OCI-LY7 (cell line): ENCODE measurements around the gene TRPM3. TPM values are rescaled to one million over a fixed set of nuclear protein-coding genes. Genes with fewer than 3 reads are reported as not detected.

Experiments
- BruUV-seq: library from RNA; stranded (reverse); fragments of 400-500 nt; replicated peaks from 2 replicates; lab custom pipeline; 2021; lab: Mats Ljungman, UMichigan
- CTCF ChIA-PET: fragments of 300-600 bp; sonication (Branson Sonifier 250); formaldehyde crosslinking; loops from one replicate; lab custom pipeline; 2022; ENCODE audit warnings: antibody characterized with exemption; ENCODE audit not compliant: unreplicated experiment; lab: Charles Lee
- POLR2A ChIA-PET: fragments of 300-600 bp; sonication (Branson Sonifier 250); formaldehyde crosslinking; loops from one replicate; lab custom pipeline; 2022; ENCODE audit warnings: antibody characterized with exemption; lab: Charles Lee
- DNase-seq: peaks from one replicate; pipeline ENCODE4 v3.0.0-alpha.2; 2015; ENCODE audit warnings: low spot score
- H2AFZ ChIP-seq: fragments of 200-600 bp; sonication (generic), shearing (Covaris generic); 2 replicates; pipeline ENCODE4 v1.6.1; 2014; ENCODE audit warnings: mild to moderate bottlenecking, antibody characterized with exemption, low read length, moderate library complexity
- H3K27ac ChIP-seq: fragments of 200-600 bp; sonication (generic); 2 replicates; pipeline ENCODE4 v1.5.1; 2014; ENCODE audit warnings: mixed run types, low read depth, mild to moderate bottlenecking, moderate library complexity, low read length, inconsistent platforms; ENCODE audit not compliant: poor library complexity, severe bottlenecking
- H3K36me3 ChIP-seq: fragments of 200-600 bp; sonication (generic); 2 replicates; pipeline ENCODE4 v1.6.1; 2014; ENCODE audit warnings: mild to moderate bottlenecking, antibody characterized with exemption, low read length, moderate library complexity, mixed read lengths; ENCODE audit not compliant: insufficient read depth
- H3K4me1 ChIP-seq: fragments of 200-600 bp; sonication (generic); 2 replicates; pipeline ENCODE4 v1.5.1; 2014; ENCODE audit warnings: mild to moderate bottlenecking, low read length; ENCODE audit not compliant: insufficient read depth, poor library complexity, severe bottlenecking
- H3K4me2 ChIP-seq: fragments of 200-600 bp; sonication (generic); 2 replicates; pipeline ENCODE4 v1.6.1; 2014; ENCODE audit warnings: mild to moderate bottlenecking, low read length
- H3K4me3 ChIP-seq: fragments of 200-600 bp; sonication (generic); 2 replicates; pipeline ENCODE4 v1.5.1; 2014; ENCODE audit warnings: mild to moderate bottlenecking, low read depth, low read length; ENCODE audit not compliant: poor library complexity, severe bottlenecking
- H3K79me2 ChIP-seq: fragments of 200-600 bp; sonication (generic); 2 replicates; pipeline ENCODE4 v1.6.1; 2016; ENCODE audit warnings: low read depth, mild to moderate bottlenecking, low read length, moderate library complexity, mixed read lengths; ENCODE audit not compliant: insufficient read depth
- H3K9me2 ChIP-seq: fragments of 200-600 bp; sonication (generic); 2 replicates; pipeline ENCODE4 v1.6.1; 2016; ENCODE audit warnings: mild to moderate bottlenecking, low read length, mixed read lengths; ENCODE audit not compliant: insufficient read depth
- H3K9me3 ChIP-seq: fragments of 200-600 bp; sonication (generic); 2 replicates; pipeline ENCODE4 v1.6.1; 2014; ENCODE audit warnings: mild to moderate bottlenecking, mixed run types, low read length, mixed read lengths
- H4K20me1 ChIP-seq: fragments of 200-600 bp; sonication (generic); 2 replicates; pipeline ENCODE4 v1.6.1; 2014; ENCODE audit warnings: mild to moderate bottlenecking, antibody characterized with exemption, low read length, moderate library complexity, mixed read lengths; ENCODE audit not compliant: insufficient read depth
- EZH2phosphoT487 ChIP-seq: fragments of 200-600 bp; sonication (generic); IDR thresholded peaks from 2 replicates; pipeline ENCODE4 v1.6.1; 2018; ENCODE audit warnings: low read depth, borderline replicate concordance, mild to moderate bottlenecking, mixed run types, antibody characterized with exemption, low read length, moderate library complexity, mixed read lengths
- intact Hi-C: fragments of 100-400 bp; cut with micrococcal nuclease; formaldehyde crosslinking; loops from one replicate; pipeline ENCODE4 v1.10.0; 2022; ENCODE audit not compliant: unreplicated experiment
- total RNA-seq, 2 experiments: library from RNA; depleted of rRNA in 1 of 2; stranded (reverse); fragments of >200 nt in 1 of 2; shearing (Covaris generic) in 1 of 2; gene quantifications; 2 replicates each; pipeline ENCODE4 v1.2.3, GENCODE V29; 2014 to 2022
- TF ChIP-seq, protein P1 (sequence below): fragments of 200-600 bp; sonication (generic); conservative IDR thresholded peaks from 2 replicates; pipeline ENCODE4 v1.5.1; 2014; ENCODE audit warnings: mild to moderate bottlenecking, antibody characterized with exemption, low read length, moderate library complexity, mixed read lengths

The TRPM3 gene
- total RNA-seq, 2 experiments from 2014 or later: not detected

DNA sequence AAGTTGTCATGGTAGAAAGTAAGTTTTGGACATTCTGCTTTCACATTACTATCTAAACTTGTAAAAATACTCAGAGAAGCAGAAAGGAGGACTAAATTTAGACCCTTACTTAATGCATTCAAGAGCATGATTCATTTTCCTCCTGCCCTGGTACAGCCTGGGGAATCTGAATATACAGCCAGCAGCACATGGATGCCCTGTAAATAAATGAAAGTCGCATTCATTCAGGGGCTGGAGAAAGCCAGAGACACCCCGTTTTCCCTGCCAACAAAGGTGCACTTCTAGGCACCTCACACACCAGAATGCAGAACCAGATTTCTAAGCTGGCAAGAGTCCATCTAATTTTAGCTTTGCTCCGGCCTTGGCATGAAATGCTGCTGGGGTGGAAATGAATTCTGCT lies 534.2 kb downstream of the TRPM3 start:
- Histone ChIP-seq H3K36me3 (no peaks in the 10 kb centered on the region), H3K9me2 (no peaks in the 10 kb centered on the region), H3K4me3 (no peak overlapping the region), H3K4me2 (no peak overlapping the region), H3K27ac (no peak overlapping the region), H2AFZ (no peak overlapping the region), H3K4me1 (no peaks in the 10 kb centered on the region), H3K9me3 (no peaks in the 10 kb centered on the region), H4K20me1 (no peaks in the 10 kb centered on the region), H3K79me2 (no peaks in the 10 kb centered on the region)
- CTCF ChIA-PET: no interaction called here
- no peak for DNase-seq
- no TSS peak for BruUV-seq
- TF ChIP-seq, protein P1, sequence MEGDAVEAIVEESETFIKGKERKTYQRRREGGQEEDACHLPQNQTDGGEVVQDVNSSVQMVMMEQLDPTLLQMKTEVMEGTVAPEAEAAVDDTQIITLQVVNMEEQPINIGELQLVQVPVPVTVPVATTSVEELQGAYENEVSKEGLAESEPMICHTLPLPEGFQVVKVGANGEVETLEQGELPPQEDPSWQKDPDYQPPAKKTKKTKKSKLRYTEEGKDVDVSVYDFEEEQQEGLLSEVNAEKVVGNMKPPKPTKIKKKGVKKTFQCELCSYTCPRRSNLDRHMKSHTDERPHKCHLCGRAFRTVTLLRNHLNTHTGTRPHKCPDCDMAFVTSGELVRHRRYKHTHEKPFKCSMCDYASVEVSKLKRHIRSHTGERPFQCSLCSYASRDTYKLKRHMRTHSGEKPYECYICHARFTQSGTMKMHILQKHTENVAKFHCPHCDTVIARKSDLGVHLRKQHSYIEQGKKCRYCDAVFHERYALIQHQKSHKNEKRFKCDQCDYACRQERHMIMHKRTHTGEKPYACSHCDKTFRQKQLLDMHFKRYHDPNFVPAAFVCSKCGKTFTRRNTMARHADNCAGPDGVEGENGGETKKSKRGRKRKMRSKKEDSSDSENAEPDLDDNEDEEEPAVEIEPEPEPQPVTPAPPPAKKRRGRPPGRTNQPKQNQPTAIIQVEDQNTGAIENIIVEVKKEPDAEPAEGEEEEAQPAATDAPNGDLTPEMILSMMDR: no peak
- TF ChIP-seq EZH2phosphoT487: no peak
- POLR2A ChIA-PET: no interaction called here
- intact Hi-C loops: no loop called here

DNA sequence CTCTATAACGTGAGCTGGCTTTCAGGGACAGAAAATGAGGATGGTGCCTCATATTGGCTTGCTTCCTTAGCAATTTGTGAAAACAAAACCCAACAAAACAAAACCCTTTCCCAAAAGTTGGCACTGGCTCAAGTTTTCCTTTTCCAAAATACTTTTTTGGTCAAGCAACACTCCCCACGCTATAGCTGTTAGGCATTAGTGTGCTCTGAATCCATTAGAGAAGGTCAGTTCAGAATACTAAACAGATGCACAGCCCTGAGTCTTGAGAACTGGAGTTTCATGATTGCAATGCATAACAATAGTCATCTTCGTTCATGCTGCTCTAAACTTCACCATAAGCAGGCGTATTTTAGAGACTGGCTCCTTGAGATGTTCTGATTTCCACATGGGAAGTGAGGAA lies 534.9 kb downstream of the TRPM3 start:
- TF ChIP-seq, protein P1: no peak
- TF ChIP-seq EZH2phosphoT487: no peak
- no peaks in the 10 kb centered on the region for H3K36me3 ChIP-seq
- no peaks in the 10 kb centered on the region for H3K79me2 ChIP-seq
- H3K4me1 ChIP-seq: no peaks in the 10 kb centered on the region
- intact Hi-C loops: no loop called here
- no peak overlapping the region for H3K4me2 ChIP-seq
- H3K9me2 ChIP-seq: no peaks in the 10 kb centered on the region
- no peaks in the 10 kb centered on the region for H3K9me3 ChIP-seq
- no peak overlapping the region for H2AFZ ChIP-seq
- H3K4me3 ChIP-seq: no peak overlapping the region
- no peak overlapping the region for H3K27ac ChIP-seq
- BruUV-seq: no TSS peak
- ChIA-PET CTCF (no interaction called here), POLR2A (no interaction called here)
- no peak for DNase-seq
- no peaks in the 10 kb centered on the region for H4K20me1 ChIP-seq

DNA sequence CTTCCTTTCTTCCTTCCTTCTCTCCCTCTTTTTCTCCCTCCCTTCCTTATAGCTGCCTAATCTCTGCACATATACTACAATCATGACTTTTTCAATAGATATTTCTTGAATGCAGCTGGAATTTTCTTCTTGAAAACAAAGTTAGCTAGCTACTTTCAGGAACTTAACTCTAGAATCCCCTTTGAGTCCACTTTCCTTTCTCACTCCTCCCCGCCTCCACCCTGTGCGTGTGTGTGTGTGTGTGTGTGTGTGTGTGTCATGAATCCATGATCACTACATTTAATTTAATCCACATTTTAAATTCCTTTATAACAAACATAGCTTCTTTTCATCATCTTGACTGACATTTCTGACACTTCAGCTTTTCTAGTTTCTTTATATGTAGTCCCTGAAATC lies 539.5 kb downstream of the TRPM3 start:
- no peak for DNase-seq
- no peaks in the 10 kb centered on the region for H3K79me2 ChIP-seq
- H3K9me2 ChIP-seq: no peaks in the 10 kb centered on the region
- H4K20me1 ChIP-seq: no peaks in the 10 kb centered on the region
- BruUV-seq: no TSS peak
- ChIA-PET CTCF (interaction anchor here (0.6 kb wide), 2 partner anchors 67 to 86 kb away, joined by 3 read pairs; no protein-coding TSS in a partner anchor), POLR2A (no interaction called here)
- no peaks in the 10 kb centered on the region for H3K4me1 ChIP-seq
- H3K27ac ChIP-seq: no peak overlapping the region
- no peaks in the 10 kb centered on the region for H3K36me3 ChIP-seq
- no peak overlapping the region for H2AFZ ChIP-seq
- no peaks in the 10 kb centered on the region for H3K9me3 ChIP-seq
- H3K4me2 ChIP-seq: no peak overlapping the region
- H3K4me3 ChIP-seq: no peak overlapping the region
- TF ChIP-seq, protein P1: no peak
- TF ChIP-seq EZH2phosphoT487: no peak
- intact Hi-C loops: no loop called here
